Glomerular endothelial cell (primary cell): ENCODE data around the gene ARID1B. TPM values are rescaled to one million over a fixed set of nuclear protein-coding genes. Genes with fewer than 3 reads are reported as not detected.

Source experiments
- DNase-seq: peaks from one replicate; pipeline ENCODE4 v3.0.0-alpha.2; 2011; ENCODE audit warnings: low read depth, low spot score; ENCODE audit errors: extremely low read depth
- total RNA-seq: library from RNA; depleted of rRNA; stranded (reverse); fragments of >200 nt; gene quantifications from 2 replicates; pipeline ENCODE4 v1.2.3, GENCODE V29; 2015

Gene ARID1B
- total RNA-seq, 1 donor from 2014 or later, result 72.3 TPM

DNA sequence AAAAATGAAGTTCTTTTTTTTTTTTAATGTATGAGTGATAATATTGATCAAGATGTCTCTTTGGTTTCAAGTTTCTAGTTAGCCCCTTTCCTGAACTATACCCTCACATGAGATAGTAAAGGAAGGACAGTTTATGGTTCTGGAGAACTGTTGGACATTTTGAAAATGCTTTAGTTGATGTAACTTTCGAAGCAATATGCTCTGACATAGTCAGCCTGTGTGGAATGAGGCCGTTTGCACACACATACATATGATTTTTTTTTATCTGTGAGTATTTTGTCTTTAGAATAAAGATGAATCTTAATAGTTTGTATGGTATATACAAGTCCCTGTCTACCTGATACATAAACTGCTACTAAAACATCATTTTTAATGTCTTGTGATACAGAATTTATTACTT lies 177.0 kb downstream of the ARID1B start:
- DNase-seq, result no peak

DNA sequence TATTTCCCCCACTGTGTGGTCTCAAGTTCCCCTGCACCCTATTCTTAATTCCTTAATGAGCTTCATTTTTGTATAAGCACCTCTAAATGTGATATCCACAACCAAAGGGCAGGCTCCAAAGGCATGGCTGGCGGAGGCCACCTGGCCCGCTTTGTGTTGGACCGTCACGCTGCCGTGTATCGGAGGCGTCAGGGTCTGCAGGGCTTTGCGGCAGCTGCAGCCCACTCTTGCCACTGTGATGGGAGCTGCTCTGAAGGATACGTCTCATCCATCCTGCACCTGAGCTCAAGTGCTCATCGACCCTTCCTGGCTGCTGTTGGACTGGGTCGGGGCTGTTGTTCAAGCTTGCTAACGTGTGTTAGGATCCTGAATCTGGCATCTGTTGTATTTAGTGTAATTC lies 177.6 kb downstream of the ARID1B start:
- DNase-seq, result no peak

DNA sequence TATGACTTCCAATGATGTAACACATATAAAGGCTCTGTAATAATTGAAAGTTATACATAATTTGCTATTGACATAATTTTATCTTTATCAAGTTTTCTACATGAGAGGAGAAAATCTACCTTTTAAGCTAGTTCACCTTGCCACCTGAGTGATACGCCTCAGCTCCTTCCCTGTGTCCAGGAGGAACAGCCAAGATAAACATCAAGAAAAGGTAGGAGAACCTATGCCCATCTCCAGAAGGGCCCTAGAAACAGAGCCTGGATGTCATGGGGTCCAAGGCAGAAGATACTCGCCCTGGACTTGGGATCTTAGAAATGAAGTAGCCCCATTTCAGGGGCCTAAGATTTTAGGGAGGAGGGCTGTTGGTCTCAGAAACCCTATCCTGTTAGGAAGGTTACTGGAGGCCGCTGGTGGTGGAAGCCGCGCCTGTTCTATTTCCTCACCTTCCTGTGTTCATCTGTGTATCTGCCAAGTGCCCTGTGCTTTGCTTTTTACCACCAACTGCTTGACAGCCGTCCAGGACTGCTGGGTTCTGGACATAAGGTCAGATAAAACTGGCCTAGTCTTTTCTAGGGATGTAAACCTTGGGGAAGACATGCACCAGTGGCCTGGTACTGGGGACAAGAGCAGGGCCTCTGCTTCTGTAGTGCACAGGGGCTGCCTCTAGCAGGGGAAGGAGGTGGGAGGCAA lies 178.5 kb downstream of the ARID1B start:
- no peak for DNase-seq

DNA sequence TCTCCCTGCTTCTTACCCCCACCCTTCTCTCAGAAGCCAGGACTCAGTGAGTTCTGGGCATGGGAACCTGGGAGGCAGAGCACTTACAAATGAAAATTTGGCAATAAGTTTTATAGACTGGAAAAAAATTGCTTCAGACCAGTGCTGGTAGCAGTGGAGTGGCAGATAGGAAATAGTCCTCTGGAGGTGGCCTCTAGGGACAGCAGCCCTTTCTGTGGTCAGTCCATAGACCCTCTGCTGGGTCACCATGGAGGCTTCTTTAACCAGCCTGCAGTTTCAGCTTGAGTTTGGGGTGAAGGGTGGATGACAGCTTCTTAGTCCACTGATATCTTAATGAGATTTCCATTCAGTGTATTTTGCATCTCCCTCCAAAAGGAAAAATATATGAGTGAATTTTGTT lies 179.1 kb downstream of the ARID1B start:
- no peak for DNase-seq

DNA sequence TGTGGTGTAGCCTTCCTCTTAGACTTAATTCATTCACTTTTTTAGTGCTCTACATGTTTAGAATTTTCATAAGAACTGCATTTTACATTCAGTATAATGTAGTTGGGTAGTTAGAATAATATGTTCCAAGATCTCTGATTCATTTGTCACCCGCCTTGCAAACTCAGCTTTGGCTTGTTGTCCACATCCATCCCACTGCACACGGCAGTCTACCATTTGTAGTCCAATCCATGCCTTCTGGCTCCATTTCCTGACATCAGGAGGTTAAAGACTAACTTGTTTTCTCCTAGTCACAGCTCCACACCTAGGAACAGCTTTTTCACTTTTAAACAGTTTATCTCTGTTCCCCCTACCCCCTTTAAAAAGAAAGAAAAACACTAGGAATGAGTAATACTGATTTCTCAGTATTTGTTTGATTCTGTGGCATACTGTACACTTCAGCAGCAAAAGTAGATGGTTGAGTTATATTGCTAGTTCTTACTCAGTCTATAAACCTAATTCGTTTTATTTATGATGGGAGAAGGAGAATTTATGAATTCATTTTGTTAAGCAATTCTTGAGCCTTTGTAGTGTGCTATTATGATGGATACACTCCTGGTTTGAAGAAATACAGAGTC lies 180.9 kb downstream of the ARID1B start:
- DNase-seq, result no peak

DNA sequence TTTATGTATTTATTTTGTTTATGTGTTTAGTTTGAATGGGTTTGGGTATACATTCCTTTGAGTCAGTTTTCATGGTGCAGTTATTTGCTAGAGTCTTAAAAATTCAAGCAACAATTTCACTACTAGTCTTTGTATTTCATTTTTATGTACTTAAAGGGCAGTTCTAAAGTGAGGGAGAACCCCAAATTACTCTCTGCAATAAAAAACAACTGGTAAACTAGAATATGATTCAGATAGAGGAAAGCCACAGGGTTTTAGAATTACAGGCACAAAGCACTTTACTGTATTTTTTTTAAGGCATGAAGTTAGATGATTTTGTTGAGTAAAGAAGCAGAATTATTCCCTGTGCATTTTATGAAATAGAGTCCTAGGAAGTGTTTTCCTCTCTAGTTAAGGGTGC lies 183.3 kb downstream of the ARID1B start:
- no peak for DNase-seq

DNA sequence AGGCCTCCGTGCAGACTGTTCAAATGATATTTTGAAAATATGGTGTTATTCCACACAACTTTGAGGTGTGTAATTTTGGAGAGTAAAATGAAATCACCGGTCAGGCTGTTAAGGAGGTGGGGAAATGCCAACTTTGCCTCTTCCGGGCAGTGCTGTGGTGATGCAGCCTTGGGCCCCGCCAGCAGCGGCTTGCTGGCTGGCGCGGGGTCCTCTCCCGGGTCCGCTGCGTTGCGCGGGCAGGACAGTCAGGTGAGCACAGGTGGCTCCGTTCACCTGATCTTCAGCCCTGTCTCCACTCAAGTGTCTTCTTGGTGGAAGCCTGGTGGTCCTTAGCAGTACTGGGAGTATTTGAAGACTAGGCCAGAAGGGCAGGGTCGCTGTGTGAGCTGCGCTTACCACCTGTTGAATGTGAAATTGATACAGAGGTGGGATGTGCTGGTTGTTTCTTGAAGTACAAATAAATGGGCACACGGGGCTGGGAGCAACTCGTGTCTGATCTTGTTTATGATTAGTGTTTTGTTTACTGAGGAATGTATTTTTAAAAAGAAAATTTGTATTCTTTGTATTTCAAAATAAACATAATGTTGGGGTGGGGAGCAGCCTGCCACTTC lies 184.2 kb downstream of the ARID1B start:
- no peak for DNase-seq

DNA sequence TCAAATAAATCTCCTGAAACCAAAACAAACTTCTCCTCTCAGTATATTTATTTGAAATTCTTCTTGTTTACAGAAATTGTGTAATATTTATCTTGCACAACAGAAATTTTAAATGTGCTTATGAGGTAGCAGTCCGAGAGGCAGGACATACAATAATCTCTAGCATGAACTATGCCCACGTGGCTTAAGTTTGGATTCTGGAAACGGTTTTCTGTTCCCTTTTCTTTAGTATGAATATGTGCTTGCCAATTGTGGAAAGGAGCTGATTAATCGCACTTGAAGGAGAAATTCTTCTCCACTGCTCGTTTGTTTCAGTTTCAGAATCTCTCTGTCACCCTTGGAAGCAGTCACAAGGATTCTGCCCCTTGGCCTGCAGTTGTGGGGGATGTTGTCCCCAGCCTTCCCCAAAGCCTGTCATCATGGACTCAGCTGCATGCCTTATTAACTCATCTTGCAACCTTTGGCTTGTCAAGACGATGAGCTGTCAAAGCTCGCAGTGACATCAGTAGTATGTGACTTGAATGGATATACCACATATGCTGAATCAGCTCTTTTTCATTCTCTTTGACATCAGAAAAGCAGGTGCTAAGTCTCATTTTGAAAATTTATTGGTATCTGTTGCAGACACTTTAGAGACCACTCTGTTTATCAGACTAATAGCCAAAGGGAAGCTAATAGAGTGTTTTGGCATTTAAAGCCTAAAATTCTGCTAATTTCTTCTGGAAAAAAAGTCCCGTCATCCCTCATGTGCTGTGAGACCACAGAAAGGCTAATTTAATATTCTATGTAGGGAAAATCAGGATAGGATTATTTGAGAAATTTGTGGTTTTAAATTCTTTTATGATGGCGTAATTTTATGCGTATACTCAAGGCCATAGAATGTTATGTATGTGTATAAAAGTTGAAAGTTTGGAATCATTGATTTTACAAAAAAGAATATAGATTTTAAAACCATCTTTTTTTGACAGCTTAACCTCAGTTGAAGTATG lies 186.8 kb downstream of the ARID1B start:
- DNase-seq, result no peak

DNA sequence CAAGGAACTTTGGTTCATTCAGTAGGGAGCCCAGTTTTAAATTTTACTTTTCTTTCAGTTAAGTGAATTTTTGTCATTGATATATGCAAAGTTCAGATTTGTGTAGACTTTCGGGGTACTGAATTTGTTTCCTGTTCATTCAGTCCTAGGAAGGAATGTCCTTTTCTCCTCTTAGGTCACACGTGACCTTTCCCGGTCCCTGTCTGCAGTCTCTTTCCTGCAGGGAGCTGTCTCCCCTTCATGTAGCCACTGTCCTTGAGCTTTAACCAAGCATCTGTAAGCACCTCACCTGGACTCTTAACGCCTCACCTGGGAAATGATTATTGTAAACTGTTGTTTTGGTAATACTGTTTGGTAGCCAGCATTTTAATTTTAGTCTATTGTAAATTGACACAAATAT lies 190.7 kb downstream of the ARID1B start:
- DNase-seq, result no peak

DNA sequence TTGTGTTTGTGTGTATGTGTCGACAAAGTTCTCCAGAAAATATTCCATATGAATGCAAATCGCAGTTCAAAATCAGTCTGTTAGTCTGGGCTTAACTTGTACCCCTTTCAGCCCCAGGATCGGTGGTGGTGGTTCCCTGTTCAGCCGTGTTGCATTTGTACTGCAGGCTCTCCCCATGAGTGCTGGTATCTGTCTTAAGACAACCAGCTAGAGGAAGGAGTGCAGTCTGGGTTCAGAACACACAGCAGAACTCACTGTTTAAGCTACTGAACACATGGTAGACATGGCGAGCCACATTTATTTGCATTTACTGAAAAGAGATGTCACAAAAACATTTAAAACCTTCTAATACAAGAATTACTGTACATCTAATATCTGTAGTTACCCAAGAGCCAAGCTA lies 192.1 kb downstream of the ARID1B start:
- DNase-seq, result no peak

DNA sequence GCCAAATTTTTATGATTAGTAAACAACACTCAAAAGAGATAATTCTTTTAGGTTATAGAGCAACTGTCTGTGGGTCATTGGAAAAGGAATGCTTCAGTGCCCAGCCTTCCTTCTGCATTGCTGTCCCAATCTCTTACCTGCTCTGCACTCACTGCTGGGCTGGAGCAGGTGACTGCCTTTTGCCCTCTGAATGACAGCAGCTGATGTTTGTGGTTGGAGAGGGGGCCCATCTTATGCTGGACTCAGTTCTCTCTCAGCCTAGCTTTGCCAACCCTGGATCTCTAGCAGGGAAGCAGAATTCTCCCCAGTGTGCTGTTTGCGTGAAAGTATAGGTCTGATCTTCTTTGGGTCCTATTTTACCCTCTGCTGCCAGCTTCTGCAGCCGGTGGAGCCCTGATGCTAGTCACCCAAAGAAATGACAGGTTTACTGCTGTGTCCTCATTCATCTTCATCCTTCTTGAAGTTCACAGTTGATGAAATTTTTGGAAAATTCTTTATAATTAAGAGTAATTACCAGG lies 193.5 kb downstream of the ARID1B start:
- no peak for DNase-seq

DNA sequence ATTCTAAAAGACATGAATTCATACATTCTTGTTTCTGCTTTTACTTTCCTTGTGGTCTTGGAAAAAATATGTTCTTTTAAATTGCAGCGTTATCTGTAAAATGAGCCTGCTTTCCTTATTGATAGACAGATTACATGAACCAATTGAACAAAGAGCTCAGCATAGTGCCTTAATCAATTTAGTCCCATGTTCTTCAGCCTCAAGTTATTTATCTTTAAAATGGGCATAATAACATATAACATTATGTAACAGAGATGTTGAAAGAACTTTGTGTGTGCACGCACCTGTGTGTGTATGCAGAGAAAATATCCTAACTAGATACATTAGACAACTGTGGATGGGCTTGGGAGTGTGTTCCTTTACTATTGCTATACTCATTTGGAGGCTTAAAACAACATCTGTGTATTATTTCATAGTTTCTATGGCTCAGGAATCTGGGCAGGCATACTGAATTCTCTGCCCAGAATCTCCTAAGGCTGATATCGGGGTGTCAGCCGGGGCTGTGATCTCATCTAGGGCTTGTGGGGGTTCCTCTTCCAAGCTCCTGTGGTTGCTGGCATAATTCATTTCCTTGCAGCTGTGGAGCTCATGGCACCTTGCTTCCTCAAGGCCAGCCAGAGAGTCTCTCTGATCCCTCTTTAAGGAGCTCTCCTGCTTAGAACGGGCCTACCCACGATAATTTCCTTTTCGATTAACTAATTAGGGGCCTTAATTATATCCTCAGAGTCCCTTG lies 194.1 kb downstream of the ARID1B start:
- DNase-seq, result no peak

DNA sequence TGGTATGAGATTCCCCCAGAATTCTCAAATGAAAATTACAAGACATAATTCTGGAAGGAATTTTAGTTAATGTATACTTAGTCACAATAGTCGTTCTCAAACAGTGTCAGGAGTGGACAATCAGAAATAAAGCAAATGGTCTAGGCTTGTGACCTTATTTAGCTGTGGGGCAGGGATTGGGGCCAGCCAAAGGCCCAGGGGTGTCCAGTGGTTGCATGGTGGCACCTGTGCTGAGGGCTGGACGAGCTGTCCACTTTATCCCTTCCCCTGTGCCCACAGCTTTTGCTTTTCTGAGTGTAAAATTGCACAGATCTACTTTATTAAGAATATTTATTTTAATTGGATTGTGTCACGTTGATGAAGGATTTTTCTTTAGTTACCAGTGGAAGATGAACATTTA lies 195.0 kb downstream of the ARID1B start:
- no peak for DNase-seq

DNA sequence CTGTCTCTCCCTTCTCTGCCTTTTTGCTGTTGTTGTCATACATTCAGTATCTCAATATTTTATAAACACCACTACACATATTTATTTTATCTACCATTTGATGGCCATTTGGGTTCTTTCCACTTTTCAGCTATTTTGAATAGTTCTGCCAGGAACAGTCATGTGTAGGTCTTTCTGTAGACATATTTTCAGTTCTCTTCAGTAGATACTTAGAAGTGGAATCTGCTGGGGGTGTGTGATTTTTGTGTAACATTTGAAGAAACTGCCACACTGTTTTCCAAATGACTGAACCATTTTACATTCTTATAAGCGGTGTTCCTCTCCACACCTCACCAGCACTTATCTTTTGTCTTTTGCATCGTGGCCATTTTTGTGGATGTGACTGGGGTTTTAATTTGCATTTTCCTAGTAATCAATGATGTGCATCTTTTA lies 197.7 kb downstream of the ARID1B start:
- DNase-seq, result no peak

DNA sequence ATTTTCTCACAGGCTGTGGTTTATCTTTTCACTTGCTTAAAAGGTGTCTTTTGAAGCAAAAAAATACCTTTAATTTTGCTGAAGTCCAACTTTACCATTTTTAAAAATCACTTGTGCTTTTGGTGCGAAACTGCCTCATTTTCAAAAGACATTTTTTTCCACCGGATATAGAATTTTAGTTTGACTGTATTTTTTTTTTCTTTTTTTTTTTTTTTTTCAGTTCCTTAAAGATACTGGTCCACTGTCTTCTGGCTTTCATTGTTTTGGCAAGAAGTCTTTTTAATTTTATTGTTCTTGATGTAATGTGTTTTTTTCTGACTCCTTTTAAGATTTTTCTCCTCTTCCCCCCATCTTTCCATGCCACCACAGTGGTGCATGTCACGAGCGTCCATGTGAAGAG lies 198.2 kb downstream of the ARID1B start:
- DNase-seq, result no peak

DNA sequence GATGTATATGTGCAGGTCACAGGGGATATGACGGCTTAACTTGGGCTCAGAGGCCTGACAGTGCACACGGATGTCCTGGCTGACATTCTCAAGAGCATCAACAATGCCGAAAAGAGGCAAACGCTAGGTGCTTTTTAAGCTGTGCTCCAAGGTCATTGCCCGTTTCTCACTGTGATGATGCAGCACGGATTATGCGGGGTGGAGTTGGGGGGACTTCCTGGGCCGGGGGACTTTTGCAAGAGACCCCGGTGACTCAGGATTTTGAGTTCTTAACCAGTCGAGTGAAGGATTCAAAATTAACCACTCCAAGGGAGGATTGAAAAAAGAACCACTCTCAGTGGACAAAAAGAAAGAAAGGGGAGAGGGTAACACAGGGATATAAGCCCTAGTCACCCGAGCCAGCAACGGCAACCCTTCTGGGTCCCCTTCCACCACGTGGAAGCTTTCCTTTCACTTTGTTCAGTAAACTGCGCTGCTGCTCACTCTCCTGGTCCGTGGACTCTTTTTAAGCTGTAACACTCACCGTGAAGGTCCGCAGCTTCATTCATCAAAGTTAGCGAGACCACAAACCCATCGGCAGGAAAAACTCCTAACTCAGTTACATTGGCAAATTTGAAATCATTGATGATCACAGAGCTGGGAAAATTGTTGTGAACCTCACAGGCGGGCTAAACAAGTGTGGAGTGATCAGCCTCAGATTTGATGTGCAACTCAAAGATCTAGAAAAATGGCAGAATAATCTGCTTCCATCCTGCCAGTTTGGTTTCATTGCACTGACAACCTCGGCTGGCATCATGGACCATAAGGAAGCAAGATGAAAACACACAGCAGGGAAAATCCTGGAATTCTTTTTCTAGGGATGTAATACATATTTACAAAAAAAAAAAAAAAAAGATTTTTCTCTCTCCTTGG lies 199.3 kb downstream of the ARID1B start:
- no peak for DNase-seq

DNA sequence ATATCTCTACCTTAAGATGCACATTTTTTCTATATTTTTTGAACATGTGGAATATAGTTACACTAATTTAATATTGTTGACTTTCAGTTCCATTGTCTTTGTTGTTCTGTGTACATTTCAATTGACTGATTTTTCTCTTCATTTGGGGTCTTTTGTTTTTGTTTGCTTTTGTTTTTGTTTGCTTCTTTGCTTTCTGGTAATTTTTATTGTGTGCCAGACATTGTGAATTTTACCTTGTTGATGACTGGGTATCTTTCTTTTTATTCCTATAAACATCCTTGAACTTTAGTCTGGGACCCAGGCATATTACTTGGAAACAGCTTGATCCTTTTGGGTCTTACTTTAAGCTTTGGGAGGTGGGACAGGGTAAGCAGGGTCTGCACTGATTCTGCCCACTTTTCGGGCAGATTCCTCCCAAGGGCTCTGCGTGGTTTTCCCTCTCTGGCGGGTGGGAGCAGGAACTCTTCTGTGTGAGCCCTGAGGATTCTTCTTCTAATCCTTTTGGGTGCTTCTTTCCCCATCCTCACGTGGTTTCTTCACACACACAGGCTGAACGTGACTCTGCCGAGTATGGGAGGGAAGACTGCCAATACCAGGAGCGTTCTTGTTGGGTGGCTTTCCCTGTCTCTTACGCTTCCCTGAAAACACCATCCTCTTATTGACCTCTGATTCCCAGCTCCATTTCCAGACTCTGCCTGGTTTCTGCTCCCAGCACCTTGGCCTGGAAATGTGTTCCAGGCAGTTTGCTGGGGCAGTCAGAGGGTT lies 200.5 kb downstream of the ARID1B start:
- DNase-seq, result no peak

DNA sequence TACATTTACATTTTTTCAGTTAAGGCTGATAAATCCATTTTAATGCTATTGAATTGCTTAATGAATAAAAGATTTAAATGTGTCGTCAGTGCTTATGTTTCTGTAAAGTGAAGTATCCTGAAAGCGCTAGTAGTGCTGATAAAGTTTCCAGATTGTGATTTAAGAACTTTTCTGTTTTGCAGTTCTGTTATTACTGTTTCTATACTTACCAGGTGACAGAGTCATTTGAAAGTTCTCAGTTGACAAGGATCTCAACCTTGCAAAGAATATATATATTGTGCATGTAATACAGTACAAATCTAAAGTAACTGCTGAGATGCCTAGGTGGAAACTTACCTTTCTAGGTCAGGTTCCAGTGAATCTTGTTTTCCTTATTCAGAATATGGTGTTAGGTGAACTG lies 201.8 kb downstream of the ARID1B start:
- no peak for DNase-seq
